Ectodermal cell (in vitro differentiated cells): Measurements from ENCODE around the gene VIPR2.
"Not testable (repeated sequence)": the region's sequence is repeated elsewhere in the genome, so short reads cannot be mapped to it uniquely, and the experiment has no call there.

Source experiments
- H3K27ac ChIP-seq: 2 replicates; pipeline ENCODE4 v1.7.0; 2013; ENCODE audit warnings: mild to moderate bottlenecking, low read depth, low read length; ENCODE audit not compliant: insufficient read depth, poor library complexity, severe bottlenecking
- H3K27me3 ChIP-seq: 2 replicates; pipeline ENCODE4 v1.7.0; 2013; ENCODE audit warnings: mild to moderate bottlenecking, low read length; ENCODE audit not compliant: insufficient read depth, control insufficient read depth, poor library complexity, severe bottlenecking
- H3K36me3 ChIP-seq: one replicate; pipeline ENCODE4 v1.7.0; 2013; ENCODE audit warnings: low read length; ENCODE audit not compliant: control insufficient read depth, insufficient read depth
- H3K4me1 ChIP-seq: one replicate; pipeline ENCODE4 v1.7.0; 2013; ENCODE audit warnings: low read length; ENCODE audit not compliant: control insufficient read depth, insufficient read depth
- H3K4me3 ChIP-seq: 2 replicates; pipeline ENCODE4 v1.7.0; 2013; ENCODE audit warnings: low read depth, low read length, control low read depth; ENCODE audit not compliant: insufficient read depth
- H3K9me3 ChIP-seq: 2 replicates; pipeline ENCODE4 v1.7.0; 2013; ENCODE audit warnings: mild to moderate bottlenecking, low read length, moderate library complexity; ENCODE audit not compliant: control insufficient read depth
- WGBS, 2 experiments: methylation state at CpG; one replicate each; pipeline ENCODE4 v1.1.7; 2013; ENCODE audit warnings: missing lambda C conversion rate in 2 of 2; 5-methylcytosine and 5-hydroxymethylcytosine counted together

Gene VIPR2

GRCh38 chr7:159083001-159083697 is 61.5 kb downstream of the VIPR2 start:
- Histone ChIP-seq H3K4me3 (no peak overlapping the region), H3K36me3 (no peaks in the 10 kb centered on the region), H3K9me3 (no peaks in the 10 kb centered on the region), H3K27ac (no peak overlapping the region), H3K4me1 (no peaks in the 10 kb centered on the region), H3K27me3 (no peaks in the 10 kb centered on the region)
- WGBS, 2 experiments: 91 to 93% methylated on average over 13 of the region's 13 CpGs

- not testable (repeated sequence) for H3K27me3 ChIP-seq, H3K4me1 ChIP-seq, H3K9me3 ChIP-seq, H3K27ac ChIP-seq, H3K36me3 ChIP-seq, H3K4me3 ChIP-seq
- 83 to 94% methylated on average over 1 to 4 of the region's 5 CpGs for WGBS, 2 experiments
Measured at GRCh38 chr7:159082075-159082474, 62.6 kb downstream of the VIPR2 start.

- Histone ChIP-seq H3K4me3 (no peak overlapping the region), H3K9me3 (no peaks in the 10 kb centered on the region), H3K27ac (no peak overlapping the region), H3K36me3 (no peaks in the 10 kb centered on the region), H3K27me3 (no peaks in the 10 kb centered on the region), H3K4me1 (no peaks in the 10 kb centered on the region)
- WGBS, 2 experiments: 80 to 93% methylated on average over 6 of the region's 6 CpGs
Measured at GRCh38 chr7:159078911-159079270, 65.8 kb downstream of the VIPR2 start.

DNA sequence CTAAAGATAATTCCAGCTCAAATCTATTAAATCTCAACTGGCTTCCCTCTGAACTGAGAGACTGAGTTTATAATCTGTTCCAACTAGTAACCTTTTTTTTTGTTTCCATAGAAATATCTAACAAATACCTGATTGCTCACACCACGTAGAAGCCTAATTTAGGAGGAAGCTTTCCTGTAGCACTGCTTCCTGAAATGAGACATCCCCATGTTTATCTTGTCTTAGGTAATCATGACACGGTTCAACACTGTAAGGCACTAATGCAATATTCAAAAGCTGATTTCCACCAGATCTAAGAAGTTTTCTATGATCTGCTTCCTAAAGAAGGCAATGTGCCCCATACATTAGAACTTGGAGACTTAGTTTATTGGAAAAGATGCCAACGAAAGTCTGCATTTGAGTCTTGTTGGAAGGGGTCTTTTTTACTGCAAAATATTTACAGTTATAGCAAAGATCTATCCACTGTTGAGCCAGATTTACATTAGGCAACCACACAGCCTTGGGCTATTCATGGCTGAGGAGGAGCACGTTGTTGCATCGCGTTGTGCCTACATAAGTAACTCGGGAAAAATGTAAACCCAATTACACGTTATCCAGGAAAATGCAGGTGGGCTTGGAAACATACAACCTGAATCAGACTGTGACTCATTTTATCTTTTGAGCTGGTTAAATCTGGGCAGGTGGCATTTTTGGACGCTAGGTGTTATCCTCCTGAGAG is 66.3 kb downstream of the VIPR2 start:
- WGBS, 2 experiments: 85 to 88% methylated on average over 9 of the region's 9 CpGs
- Histone ChIP-seq H3K36me3 (no peaks in the 10 kb centered on the region), H3K9me3 (no peaks in the 10 kb centered on the region)

GRCh38 chr7:159076333-159076732 is 68.3 kb downstream of the VIPR2 start:
- Histone ChIP-seq H3K9me3 (no peaks in the 10 kb centered on the region), H3K36me3 (no peaks in the 10 kb centered on the region), H3K27ac (no peak overlapping the region), H3K4me3 (no peak overlapping the region), H3K27me3 (no peaks in the 10 kb centered on the region), H3K4me1 (no peaks in the 10 kb centered on the region)

More for the DNA sequence above, 66.3 kb downstream of the VIPR2 start:
- Histone ChIP-seq H3K4me3 (no peak overlapping the region), H3K27ac (no peak overlapping the region), H3K27me3 (no peaks in the 10 kb centered on the region), H3K4me1 (no peaks in the 10 kb centered on the region)

DNA sequence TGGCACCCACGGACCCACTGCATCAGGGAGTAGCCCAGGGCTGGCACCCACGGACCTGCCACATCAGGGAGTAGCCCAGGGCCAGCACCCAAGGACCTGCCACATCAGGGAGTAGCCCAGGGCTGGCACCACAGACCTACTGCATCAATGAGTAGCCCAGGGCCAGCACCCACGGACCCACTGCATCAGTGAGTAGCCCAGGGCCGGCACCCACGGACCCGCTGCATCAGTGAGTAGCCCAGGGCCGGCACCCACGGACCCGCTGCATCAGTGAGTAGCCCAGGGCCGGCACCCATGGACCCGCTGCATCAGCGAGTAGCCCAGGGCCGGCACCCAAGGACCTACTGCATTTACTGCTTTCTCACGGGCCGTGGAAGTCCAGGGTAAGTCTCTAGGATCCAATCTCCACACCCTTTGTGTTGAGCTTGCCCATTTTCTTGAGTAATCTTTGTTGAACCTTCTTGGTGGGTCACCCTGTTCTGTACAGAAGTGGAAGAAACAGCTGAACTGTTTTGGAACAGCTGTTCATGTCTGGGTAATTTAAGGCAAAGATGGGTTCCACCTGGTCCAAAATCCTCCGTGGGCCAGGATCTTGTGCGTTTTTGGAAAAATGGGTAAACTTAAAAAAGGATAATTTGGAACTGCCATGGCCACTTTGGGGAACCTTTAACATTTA is 69.0 kb downstream of the VIPR2 start:
- Histone ChIP-seq H3K9me3 (no peaks in the 10 kb centered on the region), H3K27me3 (no peaks in the 10 kb centered on the region), H3K4me3 (no peak overlapping the region), H3K36me3 (no peaks in the 10 kb centered on the region), H3K27ac (no peak overlapping the region), H3K4me1 (no peaks in the 10 kb centered on the region)
- WGBS, 2 experiments: 84 to 88% methylated on average over 17 of the region's 17 CpGs

DNA sequence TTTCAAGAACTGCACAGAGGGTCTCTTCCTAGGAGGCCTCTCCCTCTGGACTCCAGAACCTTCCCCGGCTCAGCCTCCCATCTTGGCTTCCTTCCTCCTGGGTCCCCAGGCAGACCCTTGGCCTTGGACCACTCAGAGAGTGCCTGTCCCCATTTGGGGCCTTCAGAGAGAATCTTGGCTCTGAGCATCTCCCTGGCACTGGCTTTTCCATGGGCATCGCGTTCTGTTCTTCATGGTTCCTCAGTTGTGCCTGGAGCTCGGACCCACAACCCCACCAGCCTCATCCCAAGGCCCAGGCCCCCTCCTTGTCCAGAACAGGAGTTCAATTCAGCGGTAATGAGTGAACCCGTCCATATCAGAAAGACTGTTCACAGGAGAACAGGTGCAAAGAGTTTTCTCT is 73.4 kb downstream of the VIPR2 start:
- H3K4me1 ChIP-seq: no peaks in the 10 kb centered on the region
- no peaks in the 10 kb centered on the region for H3K9me3 ChIP-seq
- H3K27ac ChIP-seq: no peak overlapping the region
- no peaks in the 10 kb centered on the region for H3K36me3 ChIP-seq
- 88 to 92% methylated on average over 6 of the region's 6 CpGs for WGBS, 2 experiments
- no peak overlapping the region for H3K4me3 ChIP-seq
- no peaks in the 10 kb centered on the region for H3K27me3 ChIP-seq

DNA sequence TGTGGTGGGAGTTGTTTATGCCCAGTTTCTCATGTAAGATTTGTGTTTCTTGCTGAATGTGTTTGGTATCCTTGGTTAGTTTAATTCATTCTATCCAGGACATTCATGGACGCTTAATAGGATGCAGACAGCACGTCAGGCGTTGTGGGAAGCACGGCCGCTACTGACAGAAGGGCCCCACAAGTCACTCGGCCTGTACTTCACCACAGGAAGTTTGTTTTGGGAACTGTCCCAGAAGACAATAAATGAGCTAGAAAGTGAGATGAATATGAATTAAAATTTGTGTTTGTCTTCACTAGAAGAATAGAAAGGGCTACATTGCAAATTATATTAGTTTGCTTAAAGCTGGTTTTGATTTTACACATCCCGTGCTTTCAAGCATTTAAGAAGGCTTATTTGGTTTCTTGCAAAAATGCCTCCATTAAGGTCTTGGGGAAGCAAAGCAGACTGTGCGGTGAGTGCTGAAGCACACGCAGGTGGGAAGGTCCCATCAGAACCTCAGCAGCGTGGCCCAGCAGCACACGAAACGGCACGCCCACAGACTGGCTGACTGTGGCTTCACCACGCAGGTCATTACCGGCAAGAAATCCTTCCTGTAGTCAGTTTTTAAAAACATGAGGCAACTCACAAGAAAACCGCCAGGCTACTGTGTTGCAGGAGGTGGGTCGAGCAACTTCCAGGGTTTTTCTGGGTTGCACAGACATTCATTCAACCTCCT is 74.1 kb downstream of the VIPR2 start:
- no peaks in the 10 kb centered on the region for H3K27me3 ChIP-seq
- H3K27ac ChIP-seq: no peak overlapping the region
- no peaks in the 10 kb centered on the region for H3K9me3 ChIP-seq
- H3K4me3 ChIP-seq: no peak overlapping the region
- no peaks in the 10 kb centered on the region for H3K4me1 ChIP-seq
- H3K36me3 ChIP-seq: no peaks in the 10 kb centered on the region
- 84 to 86% methylated on average over 17 of the region's 17 CpGs for WGBS, 2 experiments

GRCh38 chr7:159068893-159069448 is 75.7 kb downstream of the VIPR2 start:
- Histone ChIP-seq H3K9me3 (no peaks in the 10 kb centered on the region), H3K4me3 (no peak overlapping the region), H3K4me1 (no peaks in the 10 kb centered on the region), H3K27me3 (no peaks in the 10 kb centered on the region), H3K27ac (no peak overlapping the region), H3K36me3 (no peaks in the 10 kb centered on the region)
- 89 to 91% methylated on average over 14 of the region's 14 CpGs for WGBS, 2 experiments

DNA sequence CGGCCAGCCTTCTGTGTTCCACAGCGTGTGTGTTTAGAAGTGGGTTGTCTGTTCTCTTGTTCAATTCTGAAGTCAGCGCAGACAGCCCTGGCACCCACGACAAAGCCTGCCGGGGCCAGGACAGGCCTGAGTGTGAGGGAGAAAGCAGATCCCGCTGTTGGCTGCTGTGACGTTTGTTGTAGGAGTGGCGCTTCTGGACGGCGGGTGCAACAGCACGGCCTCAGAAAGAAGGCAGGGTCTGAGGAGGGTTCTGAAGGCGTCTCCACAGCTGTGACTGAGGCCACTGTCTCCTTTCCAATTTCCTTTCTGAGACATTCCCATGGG is 76.2 kb downstream of the VIPR2 start:
- no peaks in the 10 kb centered on the region for H3K9me3 ChIP-seq
- H3K4me3 ChIP-seq: no peak overlapping the region
- no peak overlapping the region for H3K27ac ChIP-seq
- H3K36me3 ChIP-seq: no peaks in the 10 kb centered on the region
- no peaks in the 10 kb centered on the region for H3K27me3 ChIP-seq
- H3K4me1 ChIP-seq: no peaks in the 10 kb centered on the region
- WGBS, 2 experiments: 87 to 88% methylated on average over 12 of the region's 12 CpGs
